HG02571 (cell line): ENCODE data around the gene SLC16A2.

ENCODE experiments used
- ATAC-seq: cut with Tn5 transposase; IDR thresholded peaks from one replicate; pipeline ENCODE4 v1.9.1; 2021; ENCODE audit warnings: mild to moderate bottlenecking, moderate library complexity; ENCODE audit not compliant: unreplicated experiment

The SLC16A2 gene

GRCh38 chrX:74421036-74421739 is at the start of gene SLC16A2:
SLC16A2 (plus strand) TSS chrX:74421493; CDS start chrX:74421638, 145 bp downstream.
- no peak for ATAC-seq

DNA sequence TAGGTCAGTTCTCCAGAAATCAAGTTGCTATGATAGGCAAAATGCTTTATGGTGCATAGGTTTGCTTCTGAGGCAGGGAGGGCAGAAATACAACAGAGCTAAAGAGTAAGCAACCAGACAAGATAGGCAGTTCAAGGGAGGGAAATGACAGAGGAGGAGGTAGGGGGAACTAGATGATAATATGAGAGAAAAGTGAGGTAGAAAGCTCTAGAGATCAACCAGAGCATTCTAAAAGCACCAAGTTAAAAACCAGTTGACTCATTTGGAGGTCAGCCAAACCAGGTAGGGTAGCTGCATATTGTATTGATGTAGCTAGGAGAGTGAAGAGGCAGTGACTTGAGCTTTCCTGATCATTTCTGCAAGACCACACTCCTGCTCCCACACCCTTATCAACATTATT is 49.0 kb upstream of the SLC16A2 start:
- no peak for ATAC-seq

DNA sequence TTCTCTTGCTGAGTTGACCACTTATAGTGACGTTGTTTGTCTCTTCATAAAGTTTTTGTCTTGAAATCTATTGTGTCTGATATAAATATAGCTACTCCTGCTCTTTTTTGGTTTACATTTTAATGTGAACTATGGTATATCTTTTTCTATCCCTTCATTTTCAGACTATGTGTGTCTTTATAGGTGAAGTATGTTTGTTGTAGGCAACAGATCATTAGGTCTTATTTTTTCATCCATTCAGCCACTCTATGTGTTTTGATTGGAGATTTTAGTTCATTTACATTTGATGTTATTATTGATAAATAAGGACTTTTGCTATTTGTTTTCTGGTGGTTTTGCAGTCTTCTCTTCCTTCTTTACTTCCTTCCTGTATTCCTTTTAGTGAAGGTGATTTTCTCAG is 44.0 kb upstream of the SLC16A2 start:
- ATAC-seq: no peak

- ATAC-seq: no peak
Observed at GRCh38 chrX:74382613-74383012, 38.7 kb upstream of the SLC16A2 start.

DNA sequence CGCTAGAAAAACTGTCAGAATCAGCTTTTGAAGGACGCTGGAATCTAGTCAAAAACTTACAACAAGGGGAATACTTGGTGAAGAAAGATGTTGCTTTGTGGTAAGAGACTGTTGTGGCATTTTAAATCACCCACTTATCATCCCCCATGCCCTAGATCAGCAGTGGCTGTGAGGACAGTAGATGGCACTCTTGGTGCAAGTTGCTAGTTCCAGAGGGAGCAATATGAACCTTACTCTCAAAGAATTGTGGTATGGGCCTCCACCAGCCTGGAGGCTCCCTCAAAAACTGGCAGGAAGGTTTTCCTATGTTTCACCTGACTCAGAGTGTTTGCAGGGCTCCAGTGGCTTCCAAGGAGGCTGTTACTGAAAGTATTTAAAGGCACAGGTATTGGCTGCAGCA is 37.7 kb upstream of the SLC16A2 start:
- no peak for ATAC-seq

GRCh38 chrX:74389016-74389722 is 32.1 kb upstream of the SLC16A2 start:
- ATAC-seq: no peak

GRCh38 chrX:74395556-74395955 is 25.7 kb upstream of the SLC16A2 start:
- no peak for ATAC-seq

DNA sequence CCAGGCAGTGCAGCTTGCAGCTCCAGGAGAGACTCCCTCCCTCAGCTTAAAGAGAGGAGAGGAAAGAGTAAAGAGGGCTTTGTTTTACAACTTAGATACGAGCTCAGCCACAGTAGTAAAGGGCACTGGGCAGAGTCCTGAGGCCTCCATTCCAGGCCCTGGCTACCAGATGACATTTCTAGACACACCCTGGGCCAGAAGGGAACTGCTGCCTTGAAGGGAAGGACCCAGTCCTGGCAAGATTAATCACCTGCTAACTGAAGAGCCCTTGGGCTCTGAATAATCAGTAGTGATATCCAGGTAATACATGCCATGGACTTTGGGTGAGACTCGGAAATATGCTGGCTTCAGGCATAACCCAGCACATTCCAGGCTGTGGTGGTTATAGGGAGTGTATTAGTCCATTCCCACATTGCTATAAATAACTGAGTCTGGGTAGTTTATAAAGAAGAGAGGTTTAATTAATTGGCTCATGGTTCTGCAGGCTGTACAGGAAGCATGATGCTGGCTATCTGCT is 15.3 kb upstream of the SLC16A2 start:
- ATAC-seq: no peak

DNA sequence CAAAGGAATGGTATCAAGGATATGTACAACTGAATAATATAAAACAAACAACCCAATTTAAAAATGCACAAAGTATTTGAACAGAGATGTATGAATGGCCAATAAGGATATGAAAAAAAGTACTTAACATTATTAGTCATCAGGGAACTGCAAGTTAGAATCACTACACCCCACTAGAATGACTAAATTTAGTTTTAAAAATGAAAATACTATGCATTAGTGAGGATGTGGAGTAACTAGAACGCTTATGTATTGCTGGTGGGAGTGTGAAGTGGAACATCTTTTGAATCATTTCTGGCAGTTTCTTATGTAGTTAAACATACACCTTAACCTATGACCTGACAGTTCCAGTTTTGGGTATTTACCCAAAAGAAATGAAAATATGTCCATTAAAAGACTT is 13.0 kb upstream of the SLC16A2 start:
- no peak for ATAC-seq

DNA sequence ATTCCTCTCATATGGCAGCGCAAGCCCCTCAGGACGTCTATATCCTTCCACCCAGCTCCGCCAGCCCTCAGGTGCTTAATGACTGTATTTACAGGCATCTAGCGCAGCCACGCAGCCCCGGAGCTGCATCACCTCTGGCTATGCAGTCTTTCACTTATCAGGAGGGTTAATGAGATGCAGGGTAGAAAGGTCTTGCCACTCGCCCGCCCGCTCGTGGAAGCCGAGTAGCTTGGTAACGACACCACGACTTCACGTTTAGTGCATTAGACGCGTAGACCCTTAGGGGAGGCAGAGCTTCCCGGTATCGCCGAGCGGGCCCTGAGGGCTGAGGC is 1.5 kb upstream of the SLC16A2 start:
- ATAC-seq: no peak

DNA sequence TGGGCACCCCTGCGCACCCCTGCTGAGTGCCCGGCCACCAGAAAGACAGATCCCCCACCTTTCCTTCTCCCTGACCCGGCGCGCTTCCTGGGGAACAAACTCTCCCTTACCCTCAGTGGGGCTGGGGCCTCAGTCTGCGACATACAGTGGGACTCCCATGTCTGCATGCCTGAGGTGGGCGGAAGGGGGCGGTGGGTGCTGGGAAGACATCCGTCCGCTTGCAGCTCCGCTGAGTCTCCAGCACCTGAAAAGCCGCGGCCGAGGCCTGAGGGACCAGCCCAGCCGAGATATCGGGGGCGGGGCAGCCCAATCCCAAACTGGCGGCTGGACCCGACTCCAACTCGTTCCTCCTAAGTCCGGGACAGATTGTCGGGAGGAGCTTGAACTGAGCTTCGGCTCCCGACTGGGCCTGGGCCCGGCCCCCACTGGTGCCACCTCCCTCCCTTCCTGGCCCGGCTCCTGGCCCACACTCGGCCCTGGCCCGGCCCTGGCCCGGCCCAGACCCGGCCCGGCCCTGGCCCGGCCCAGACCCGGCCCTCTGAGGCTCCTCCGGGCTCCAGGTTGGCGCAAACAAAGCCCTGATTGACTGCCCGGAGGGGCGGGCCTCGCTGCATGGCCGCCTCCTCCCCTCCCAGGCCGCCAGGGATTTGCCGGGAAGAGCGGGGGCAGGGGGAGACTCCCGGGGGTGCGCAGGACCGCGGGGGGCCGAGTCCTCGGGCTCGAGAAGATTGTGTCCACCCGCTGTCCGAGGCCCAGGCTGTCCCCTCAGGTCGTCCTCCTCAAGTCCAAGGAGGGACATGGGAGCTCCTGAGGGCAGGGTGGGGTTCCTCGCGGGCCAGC is 877 bp upstream of the SLC16A2 start:
- ATAC-seq: no peak

- no peak for ATAC-seq
Observed at GRCh38 chrX:74421740-74422352, 553 bp downstream of the SLC16A2 start.

DNA sequence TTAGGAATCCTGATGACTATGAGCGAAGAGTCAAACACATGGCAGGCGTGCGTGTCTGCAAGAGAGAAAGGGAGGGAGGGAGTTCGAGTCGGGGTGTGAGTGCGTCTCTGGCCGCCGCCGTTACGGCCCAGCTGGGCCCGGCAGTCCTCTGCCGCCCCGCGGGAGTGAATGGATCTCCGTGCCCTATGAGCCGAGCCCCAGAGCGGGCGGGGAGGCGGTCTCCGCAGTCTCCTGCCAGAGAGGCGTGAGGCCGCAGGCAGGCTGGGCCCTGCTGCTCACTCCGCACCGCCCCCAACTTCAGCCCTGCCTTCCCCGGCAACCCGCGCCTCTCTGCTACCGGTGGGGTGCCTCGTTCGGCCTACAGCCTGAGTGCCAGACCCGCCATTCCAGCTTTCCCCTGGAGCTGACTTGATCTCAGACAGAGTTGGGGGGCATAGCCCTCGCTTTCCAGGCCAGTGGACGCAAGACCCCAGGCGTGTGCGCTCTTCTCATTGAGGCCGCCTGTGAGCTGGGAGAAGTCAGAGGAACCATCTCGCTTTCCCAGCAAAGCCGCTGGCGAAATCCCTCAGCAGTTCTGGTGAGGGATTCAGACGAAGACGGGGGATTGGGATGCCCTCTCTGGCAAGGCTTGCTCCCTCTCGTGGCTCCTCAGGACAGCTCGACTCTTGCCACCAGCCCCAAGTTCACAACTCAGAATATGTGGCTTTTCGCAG is 1.4 kb downstream of the SLC16A2 start:
- no peak for ATAC-seq

DNA sequence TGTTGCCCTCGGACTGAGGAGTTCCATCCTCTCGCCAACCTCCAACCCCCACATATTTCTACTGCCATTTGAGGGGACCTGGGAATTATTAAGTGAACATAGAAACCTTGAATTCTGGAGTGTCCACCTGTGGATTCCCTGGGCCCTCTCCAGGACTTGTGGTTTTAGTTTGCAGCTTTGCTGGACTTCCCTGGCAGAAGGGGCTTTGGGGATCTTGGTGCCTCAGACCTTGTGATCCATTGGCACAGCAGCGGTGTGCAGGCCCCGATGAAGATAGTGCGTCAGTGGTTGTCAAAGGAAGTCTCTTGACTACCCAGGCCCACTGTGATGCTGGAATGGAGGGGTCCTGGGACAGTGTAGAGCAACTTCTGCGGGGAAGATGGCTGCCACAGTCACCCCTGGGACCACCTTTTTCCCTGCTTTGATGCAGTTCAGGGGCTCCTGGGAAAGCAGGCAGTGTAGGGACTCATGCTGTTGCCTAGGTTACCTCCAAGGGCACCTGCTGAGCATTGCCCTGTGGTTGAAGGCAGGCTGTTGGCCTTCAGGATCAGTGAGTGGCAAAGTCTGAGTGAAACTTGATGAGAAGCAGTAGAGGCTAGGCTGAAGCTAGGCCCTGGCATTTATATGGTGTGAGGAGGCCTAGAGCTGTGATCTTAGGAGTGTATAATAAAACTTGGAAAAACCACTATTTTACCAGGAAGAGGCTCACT is 2.2 kb downstream of the SLC16A2 start:
- no peak for ATAC-seq

DNA sequence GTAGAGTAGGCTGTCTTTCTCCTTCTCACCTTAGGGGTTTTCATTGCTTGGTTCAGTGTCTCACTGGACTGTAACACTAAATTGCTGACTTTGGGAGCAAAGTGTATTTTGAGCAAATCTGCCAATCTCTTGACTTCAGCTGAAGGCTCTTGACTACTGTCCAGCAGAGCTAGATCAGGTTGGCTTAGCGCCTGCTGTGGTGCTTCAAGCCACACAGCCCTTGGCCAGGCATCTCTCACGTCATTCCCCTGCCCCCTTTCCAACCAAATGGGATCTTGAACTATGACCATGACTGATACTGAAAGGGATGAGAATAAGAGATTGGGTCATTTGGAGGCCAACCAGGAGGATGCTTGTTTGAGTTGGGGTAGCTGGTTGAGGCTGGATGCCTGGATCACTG is 4.8 kb downstream of the SLC16A2 start:
- ATAC-seq: no peak

DNA sequence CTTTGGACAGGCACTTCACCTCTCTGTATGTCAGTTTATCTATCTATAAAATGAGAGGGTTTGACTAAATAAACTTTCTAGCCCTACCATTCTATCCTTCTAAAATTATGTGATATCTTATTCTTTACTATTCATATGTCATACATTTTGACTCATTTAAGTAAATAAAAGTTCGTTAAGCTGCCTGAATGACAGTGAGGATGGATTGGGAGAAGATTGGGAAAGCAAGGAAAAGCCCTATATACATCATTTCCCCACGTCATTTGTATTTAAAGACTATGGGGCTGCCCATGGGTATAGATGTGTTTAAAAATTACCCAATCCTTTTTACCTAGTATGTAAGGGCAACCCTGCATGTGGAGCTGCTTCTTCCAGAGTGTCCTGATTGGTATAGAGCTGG is 5.3 kb downstream of the SLC16A2 start:
- no peak for ATAC-seq

DNA sequence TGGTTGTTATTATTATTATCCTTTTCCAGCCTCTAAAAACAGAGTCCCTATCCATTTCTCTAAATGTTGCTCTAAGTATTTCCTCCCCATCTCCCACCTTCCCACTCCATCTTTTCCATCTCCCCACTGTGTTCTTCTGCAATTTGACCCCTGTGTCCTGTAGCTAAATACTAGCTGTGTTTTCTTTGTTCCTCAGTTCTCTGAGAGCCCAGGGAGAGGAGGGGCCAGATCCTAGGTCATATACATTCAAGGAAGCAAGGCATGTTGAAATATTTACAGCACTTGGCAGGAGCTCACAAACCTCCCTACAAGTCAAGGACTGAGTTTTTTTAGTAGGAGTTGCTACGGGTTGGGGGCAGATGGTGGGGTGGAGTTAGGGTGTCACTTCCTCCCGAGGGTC is 10.5 kb downstream of the SLC16A2 start:
- ATAC-seq: no peak

- no peak for ATAC-seq
Observed at GRCh38 chrX:74434336-74434735, 13.0 kb downstream of the SLC16A2 start.

DNA sequence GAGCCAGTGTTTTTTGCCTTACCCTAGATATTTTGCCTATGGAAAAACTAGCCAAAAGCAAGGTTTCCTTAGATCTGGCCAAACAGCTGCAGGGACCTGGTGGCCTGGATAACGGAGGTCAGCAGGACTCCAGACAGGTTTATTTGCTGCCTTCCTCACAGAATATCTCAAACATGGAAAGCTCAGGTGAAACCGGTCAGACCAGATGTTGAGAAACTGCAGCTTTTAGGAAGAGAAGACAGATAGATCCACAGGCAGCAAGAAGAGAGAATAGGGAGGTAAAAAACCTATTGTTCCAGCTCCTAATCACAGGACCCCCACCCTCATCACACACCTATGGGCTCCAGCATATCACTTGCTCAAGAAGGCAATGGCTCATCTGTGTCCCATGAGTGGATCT is 16.2 kb downstream of the SLC16A2 start:
- ATAC-seq: no peak

GRCh38 chrX:74438764-74439163 is 17.5 kb downstream of the SLC16A2 start:
- no peak for ATAC-seq
